HepG2 (cell line): ENCODE results near the gene CCNO.

Source experiments
- NCOA2 ChIP-seq: sonication (generic); formaldehyde crosslinking; IDR thresholded peaks from 2 replicates; pipeline ENCODE4 v1.8.0; 2022; ENCODE audit warnings: inconsistent platforms
- NFIC ChIP-seq: IDR thresholded peaks from 2 replicates; pipeline ENCODE4 v1.6.1; 2012; ENCODE audit warnings: mild to moderate bottlenecking, low read length, inconsistent platforms
- POLR2AphosphoS5 ChIP-seq: IDR thresholded peaks from 2 replicates; pipeline ENCODE4 v1.6.1; 2012; ENCODE audit warnings: low read depth, low read length
- USF2 ChIP-seq, 2 experiments: sonication (generic) in 1 of 2; formaldehyde crosslinking in 1 of 2; IDR thresholded peaks; 2 replicates each; pipeline versions ENCODE4 v1.5.1 to v1.6.1; 2011 to 2020; ENCODE audit warnings: borderline replicate concordance in 1 of 2, low read depth in 1 of 2, low read length in 1 of 2, mild to moderate bottlenecking in 1 of 2, missing genetic modification reagents in 1 of 2, moderate library complexity in 1 of 2
- TF ChIP-seq, protein P1 (sequence below): sonication (generic); formaldehyde crosslinking; IDR thresholded peaks from 2 replicates; pipeline ENCODE4 v1.5.1; 2020; ENCODE audit warnings: mild to moderate bottlenecking, missing genetic modification reagents, moderate library complexity

DNA sequence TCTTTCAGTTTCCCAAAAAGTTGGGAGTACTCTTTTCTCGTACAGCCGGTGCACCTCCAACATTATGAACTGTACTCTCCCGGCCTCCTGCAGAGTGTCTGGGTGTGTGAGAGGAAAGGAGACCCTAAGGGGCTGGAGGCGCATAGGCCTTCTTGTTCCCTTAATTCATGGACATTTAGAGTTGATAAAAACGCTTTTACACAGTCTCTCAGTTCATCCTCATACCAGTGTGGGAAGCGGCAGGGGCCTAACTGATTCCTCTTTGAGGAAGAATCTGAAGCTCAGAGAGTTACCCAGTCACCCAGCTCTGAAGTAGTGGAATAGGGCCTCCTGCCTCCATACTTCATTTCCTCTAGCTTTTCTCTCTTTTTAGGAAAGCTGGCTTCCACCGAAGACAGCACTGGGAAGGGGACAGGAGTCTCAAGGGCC lies 9.6 kb downstream of the CCNO start:
- TF ChIP-seq NFIC: no peak
- no peak for TF ChIP-seq NCOA2 (CRISPR knock-in tag)
- no peak for TF ChIP-seq USF2 (IDR thresholded peaks at IDR 0.05; ENCODE audit: low read depth, low read length)
- TF ChIP-seq USF2 (CRISPR knock-in tag; IDR thresholded peaks at IDR 0.05; ENCODE audit: borderline replicate concordance): no peak
- TF ChIP-seq POLR2AphosphoS5: no peak
- TF ChIP-seq, protein P1, sequence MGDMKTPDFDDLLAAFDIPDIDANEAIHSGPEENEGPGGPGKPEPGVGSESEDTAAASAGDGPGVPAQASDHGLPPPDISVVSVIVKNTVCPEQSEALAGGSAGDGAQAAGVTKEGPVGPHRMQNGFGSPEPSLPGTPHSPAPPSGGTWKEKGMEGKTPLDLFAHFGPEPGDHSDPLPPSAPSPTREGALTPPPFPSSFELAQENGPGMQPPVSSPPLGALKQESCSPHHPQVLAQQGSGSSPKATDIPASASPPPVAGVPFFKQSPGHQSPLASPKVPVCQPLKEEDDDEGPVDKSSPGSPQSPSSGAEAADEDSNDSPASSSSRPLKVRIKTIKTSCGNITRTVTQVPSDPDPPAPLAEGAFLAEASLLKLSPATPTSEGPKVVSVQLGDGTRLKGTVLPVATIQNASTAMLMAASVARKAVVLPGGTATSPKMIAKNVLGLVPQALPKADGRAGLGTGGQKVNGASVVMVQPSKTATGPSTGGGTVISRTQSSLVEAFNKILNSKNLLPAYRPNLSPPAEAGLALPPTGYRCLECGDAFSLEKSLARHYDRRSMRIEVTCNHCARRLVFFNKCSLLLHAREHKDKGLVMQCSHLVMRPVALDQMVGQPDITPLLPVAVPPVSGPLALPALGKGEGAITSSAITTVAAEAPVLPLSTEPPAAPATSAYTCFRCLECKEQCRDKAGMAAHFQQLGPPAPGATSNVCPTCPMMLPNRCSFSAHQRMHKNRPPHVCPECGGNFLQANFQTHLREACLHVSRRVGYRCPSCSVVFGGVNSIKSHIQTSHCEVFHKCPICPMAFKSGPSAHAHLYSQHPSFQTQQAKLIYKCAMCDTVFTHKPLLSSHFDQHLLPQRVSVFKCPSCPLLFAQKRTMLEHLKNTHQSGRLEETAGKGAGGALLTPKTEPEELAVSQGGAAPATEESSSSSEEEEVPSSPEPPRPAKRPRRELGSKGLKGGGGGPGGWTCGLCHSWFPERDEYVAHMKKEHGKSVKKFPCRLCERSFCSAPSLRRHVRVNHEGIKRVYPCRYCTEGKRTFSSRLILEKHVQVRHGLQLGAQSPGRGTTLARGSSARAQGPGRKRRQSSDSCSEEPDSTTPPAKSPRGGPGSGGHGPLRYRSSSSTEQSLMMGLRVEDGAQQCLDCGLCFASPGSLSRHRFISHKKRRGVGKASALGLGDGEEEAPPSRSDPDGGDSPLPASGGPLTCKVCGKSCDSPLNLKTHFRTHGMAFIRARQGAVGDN (CRISPR knock-in tag): no peak
